GM19467 (cell line): Measurements from ENCODE around the gene PDLIM4.

ENCODE experiments used
- ATAC-seq: cut with Tn5 transposase; IDR thresholded peaks from one replicate; pipeline ENCODE4 v1.9.1; 2021; ENCODE audit warnings: mild to moderate bottlenecking, moderate library complexity; ENCODE audit not compliant: unreplicated experiment

PDLIM4 gene

DNA sequence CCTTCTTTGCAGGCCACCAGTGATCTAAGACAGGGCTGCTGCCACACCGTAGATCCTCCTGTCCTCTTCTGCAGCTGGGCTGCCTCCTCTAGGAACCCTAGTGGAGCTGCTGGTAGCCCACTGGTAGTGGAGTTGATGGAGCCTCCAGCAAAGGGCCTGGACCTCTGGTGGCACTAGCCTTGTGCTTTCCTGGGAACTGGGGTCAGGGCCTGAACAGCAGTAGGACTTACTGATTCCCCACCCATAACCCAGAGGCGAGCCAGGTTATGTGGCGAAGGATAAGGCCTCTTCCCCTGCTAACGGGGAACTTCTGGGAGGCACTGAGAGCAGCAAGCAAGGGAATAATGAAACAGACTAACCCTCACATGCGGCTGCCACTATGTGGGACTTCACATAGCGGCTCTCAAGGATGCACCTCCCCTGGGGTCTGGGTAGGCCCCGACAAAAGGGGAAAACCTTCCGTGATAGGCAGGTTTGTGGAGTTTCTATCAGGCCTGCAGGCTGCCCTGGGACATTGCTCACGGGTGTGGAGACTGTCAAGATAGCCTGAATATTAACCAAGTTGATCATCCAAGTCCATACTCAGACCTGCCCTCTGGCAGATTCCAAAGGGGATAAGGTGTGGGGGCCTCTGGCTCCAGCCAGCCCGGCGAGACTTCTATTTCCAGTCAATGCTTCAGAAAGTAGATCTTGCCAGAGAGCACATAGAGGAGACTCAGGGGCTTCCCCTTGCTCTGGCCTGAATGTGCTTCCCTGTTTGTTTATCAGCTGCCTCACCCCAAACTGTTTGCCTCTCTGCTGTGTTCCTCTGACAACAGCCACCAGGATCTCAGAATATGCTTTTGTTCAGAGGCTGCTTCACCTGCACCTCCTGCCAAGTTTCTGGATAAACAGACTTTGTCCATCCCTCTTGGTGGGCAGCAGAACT, 44.1 kb downstream of the PDLIM4 start:
- no peak for ATAC-seq

DNA sequence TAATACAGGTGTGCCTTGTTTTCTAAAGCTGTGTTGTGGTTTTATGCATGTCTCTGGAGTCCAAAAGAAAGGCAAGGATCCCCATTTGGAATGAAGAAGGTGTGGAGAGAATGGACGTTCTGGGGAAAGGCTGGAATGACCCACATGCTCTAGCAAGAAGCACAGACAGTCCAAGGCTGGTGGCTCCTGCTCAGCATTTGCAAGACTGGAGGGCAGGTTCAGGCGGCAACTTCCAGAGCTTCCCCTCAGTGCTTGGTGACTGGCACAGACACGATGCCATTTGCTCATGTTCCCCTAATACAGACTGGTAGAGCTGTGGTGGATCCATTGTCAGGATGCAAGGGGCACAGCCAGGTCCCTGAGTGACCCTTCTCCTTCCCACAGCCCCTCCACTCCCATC, 44.9 kb downstream of the PDLIM4 start:
- no peak for ATAC-seq

GRCh38 chr5:132303589-132303988, 46.1 kb downstream of the PDLIM4 start:
- no peak for ATAC-seq

DNA sequence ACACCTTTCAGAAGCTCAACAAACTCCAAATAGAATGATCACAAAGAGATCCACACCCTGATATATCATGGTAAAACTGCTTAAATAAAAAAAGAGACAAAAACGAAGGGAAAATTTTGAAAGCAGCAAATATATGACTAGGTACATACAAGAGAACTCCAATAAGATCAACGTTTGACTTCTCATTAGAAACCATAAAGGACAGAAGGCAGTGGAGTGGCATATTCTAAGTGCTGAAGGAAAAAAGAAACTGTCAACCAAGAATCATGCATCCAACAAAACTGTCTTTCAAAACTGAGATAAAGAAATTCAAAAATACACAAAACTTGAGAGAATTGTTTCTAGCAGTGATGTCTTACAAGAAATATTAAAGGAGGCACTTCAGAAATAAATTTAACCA, 47.9 kb downstream of the PDLIM4 start:
- ATAC-seq = no peak

DNA sequence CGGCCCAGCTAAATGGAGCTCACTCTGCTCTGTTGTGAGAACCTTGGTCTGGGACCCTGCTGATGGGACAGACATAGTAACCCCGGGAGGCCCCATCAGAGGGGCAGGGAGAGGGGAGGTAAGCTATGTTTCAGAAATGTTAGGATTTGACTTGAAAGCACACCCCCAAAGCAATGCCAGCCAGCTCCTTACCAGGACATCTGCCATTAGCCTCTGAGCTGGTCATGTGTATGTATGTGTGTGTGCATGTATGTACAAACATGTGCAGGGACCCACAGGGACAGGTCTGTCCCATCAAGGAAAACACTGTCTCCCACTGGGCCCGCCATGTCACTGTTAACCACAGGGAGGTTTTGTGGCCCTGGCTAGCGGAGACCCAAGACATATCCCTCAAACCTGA, 51.2 kb downstream of the PDLIM4 start:
- ATAC-seq = no peak

GRCh38 chr5:132309679-132310078, 52.2 kb downstream of the PDLIM4 start:
- ATAC-seq = no peak

GRCh38 chr5:132310141-132310834, 52.8 kb downstream of the PDLIM4 start:
- no peak for ATAC-seq

- no peak for ATAC-seq
Observed at GRCh38 chr5:132313366-132313765, 55.9 kb downstream of the PDLIM4 start.

GRCh38 chr5:132313961-132314432, 56.5 kb downstream of the PDLIM4 start:
- no peak for ATAC-seq

DNA sequence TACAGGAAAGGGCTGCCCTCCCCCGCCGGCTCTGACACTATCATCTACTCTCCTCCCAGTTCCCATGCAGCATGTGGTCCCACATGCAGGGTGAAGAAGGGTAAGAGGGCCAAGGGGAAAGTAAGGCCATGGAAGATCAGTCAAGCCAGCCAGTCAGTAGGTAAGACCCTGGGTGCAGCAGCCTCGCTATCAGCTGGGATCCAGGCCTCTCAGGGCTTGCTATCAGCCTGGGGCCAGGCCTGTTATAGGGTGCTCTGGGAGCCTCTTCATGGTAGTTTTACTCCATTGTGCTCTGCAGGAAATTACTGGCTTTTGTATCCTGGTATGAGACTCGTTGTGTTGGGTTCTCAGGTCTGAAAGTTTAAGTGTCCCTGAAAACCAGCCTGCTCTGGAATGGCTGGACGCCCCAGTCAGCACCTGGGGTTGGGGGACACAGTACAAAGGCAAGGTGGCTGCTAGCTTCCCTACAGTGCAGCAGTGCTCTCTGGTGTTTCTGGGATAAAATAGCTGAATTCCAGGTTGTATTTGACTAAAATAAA, 58.1 kb downstream of the PDLIM4 start:
- no peak for ATAC-seq

DNA sequence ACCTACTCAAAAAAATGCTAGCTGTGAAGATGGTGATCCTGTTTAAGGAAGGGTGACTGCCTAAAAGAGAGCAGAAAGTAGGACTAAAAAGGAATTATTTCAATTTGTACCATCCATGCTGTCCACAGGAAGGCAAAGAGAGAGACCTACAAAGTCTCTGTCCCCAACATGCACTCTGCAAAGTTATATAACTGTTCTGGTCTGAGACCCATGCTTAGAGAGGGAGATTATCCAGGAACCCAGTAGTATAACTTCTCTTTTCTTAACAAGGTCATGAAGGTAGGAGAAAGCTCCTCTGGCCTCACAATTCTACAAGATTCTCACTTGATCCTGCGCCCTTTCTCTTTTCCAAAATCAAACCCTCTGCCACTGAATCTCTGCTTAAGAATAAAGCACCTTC, 62.5 kb downstream of the PDLIM4 start:
- no peak for ATAC-seq

GRCh38 chr5:132321109-132321721, 63.7 kb downstream of the PDLIM4 start:
- ATAC-seq = no peak

- no peak for ATAC-seq
Observed at GRCh38 chr5:132322266-132322665, 64.8 kb downstream of the PDLIM4 start.
